ENCODE results near the gene ASXL2.
A peak's percentile ranks its signal among the peaks of the same experiment; 100 is the strongest.

Gene ASXL2

GRCh38 chr2:25787020-25787419, 91.3 kb downstream of the ASXL2 start:
- no peaks in the 10 kb centered on the region for H3K9me3 Mint-ChIP-seq
- no peak for DNase-seq
- no peaks in the 10 kb centered on the region for H3K27me3 Mint-ChIP-seq
- no peak for ATAC-seq (replicated peaks)
- H3K36me3 Mint-ChIP-seq = peaks cover 16 to 46% of the 10 kb centered on the region in 2 donors
- H3K4me3 Mint-ChIP-seq = no peak overlapping the region
- H3K27ac Mint-ChIP-seq = no peak overlapping the region
- no peaks in the 10 kb centered on the region for H3K4me1 Mint-ChIP-seq

- DNase-seq (no peak), ATAC-seq (replicated peaks) (no peak)
- Mint-ChIP-seq H3K4me3 (no peak overlapping the region), H3K9me3 (no peaks in the 10 kb centered on the region), H3K36me3 (peaks cover 7 to 37% of the 10 kb centered on the region in 2 donors), H3K27me3 (no peaks in the 10 kb centered on the region), H3K27ac (no peak overlapping the region), H3K4me1 (no peaks in the 10 kb centered on the region)
Measured at GRCh38 chr2:25784404-25784803, 93.9 kb downstream of the ASXL2 start.

- H3K9me3 Mint-ChIP-seq = no peaks in the 10 kb centered on the region
- ATAC-seq (replicated peaks) (no peak), DNase-seq (no peak)
- H3K4me3 Mint-ChIP-seq = no peak overlapping the region
- H3K4me1 Mint-ChIP-seq = peaks cover 2 to 5% of the 10 kb centered on the region in 2 donors
- H3K27ac Mint-ChIP-seq = no peak overlapping the region
- H3K27me3 Mint-ChIP-seq = no peaks in the 10 kb centered on the region
- peaks cover 16 to 28% of the 10 kb centered on the region in 2 donors for H3K36me3 Mint-ChIP-seq
Measured at GRCh38 chr2:25777077-25777476, 101.2 kb downstream of the ASXL2 start.

- Mint-ChIP-seq H3K27ac (no peak overlapping the region), H3K36me3 (peaks cover 32 to 42% of the 10 kb centered on the region in 2 donors)
Measured at GRCh38 chr2:25772078-25772477, 106.2 kb downstream of the ASXL2 start.

GRCh38 chr2:25763575-25763974, 114.7 kb downstream of the ASXL2 start:
- no peak overlapping the region for H3K4me3 Mint-ChIP-seq
- ATAC-seq (replicated peaks) = no peak
- no peaks in the 10 kb centered on the region for H3K9me3 Mint-ChIP-seq
- no peak for DNase-seq
- peaks cover 34 to 58% of the 10 kb centered on the region in 2 donors for H3K36me3 Mint-ChIP-seq
- H3K27me3 Mint-ChIP-seq = no peaks in the 10 kb centered on the region
- H3K27ac Mint-ChIP-seq = no peak overlapping the region
- no peaks in the 10 kb centered on the region for H3K4me1 Mint-ChIP-seq

More at GRCh38 chr2:25772078-25772477, 106.2 kb downstream of the ASXL2 start:
- ATAC-seq (replicated peaks) (no peak), DNase-seq (no peak)
- no peak overlapping the region for H3K4me3 Mint-ChIP-seq
- no peaks in the 10 kb centered on the region for H3K9me3 Mint-ChIP-seq
- H3K4me1 Mint-ChIP-seq = peaks cover 2 to 5% of the 10 kb centered on the region in 2 donors
- no peaks in the 10 kb centered on the region for H3K27me3 Mint-ChIP-seq

- ATAC-seq (replicated peaks) (no peak), DNase-seq (no peak)
- Mint-ChIP-seq H3K9me3 (no peaks in the 10 kb centered on the region), H3K4me3 (no peak overlapping the region), H3K27me3 (no peaks in the 10 kb centered on the region), H3K36me3 (peaks cover 30 to 57% of the 10 kb centered on the region in 2 donors), H3K27ac (no peak overlapping the region), H3K4me1 (no peaks in the 10 kb centered on the region)
Measured at GRCh38 chr2:25760297-25760696, 118.0 kb downstream of the ASXL2 start.

- Mint-ChIP-seq H3K27me3 (no peaks in the 10 kb centered on the region), H3K4me1 (no peaks in the 10 kb centered on the region), H3K4me3 (no peak overlapping the region), H3K9me3 (no peaks in the 10 kb centered on the region), H3K36me3 (peaks cover 41 to 69% of the 10 kb centered on the region in 2 donors), H3K27ac (no peak overlapping the region)
- ATAC-seq (replicated peaks) (no peak), DNase-seq (no peak)
Measured at GRCh38 chr2:25758348-25758747, 119.9 kb downstream of the ASXL2 start.

GRCh38 chr2:25757906-25758305, 120.4 kb downstream of the ASXL2 start:
- Mint-ChIP-seq H3K4me3 (no peak overlapping the region), H3K27me3 (no peaks in the 10 kb centered on the region), H3K9me3 (no peaks in the 10 kb centered on the region), H3K36me3 (peaks cover 42 to 68% of the 10 kb centered on the region in 2 donors), H3K4me1 (no peaks in the 10 kb centered on the region), H3K27ac (no peak overlapping the region)
- ATAC-seq (replicated peaks) = no peak
- DNase-seq = no peak

GRCh38 chr2:25756536-25756935, 121.8 kb downstream of the ASXL2 start:
- no peak overlapping the region for H3K4me3 Mint-ChIP-seq
- no peak for ATAC-seq (replicated peaks)
- H3K9me3 Mint-ChIP-seq = no peaks in the 10 kb centered on the region
- H3K27ac Mint-ChIP-seq = no peak overlapping the region
- H3K36me3 Mint-ChIP-seq = peaks cover 41 to 66% of the 10 kb centered on the region in 2 donors
- H3K27me3 Mint-ChIP-seq = no peaks in the 10 kb centered on the region
- no peak for DNase-seq
- H3K4me1 Mint-ChIP-seq = no peaks in the 10 kb centered on the region

GRCh38 chr2:25749676-25750075, 128.6 kb downstream of the ASXL2 start:
- no peak for ATAC-seq (replicated peaks)
- DNase-seq = no peak
- H3K4me3 Mint-ChIP-seq = no peak overlapping the region
- no peak overlapping the region for H3K27ac Mint-ChIP-seq
- peaks cover 3 to 4% of the 10 kb centered on the region in 2 donors for H3K4me1 Mint-ChIP-seq
- H3K36me3 Mint-ChIP-seq = peaks cover 41 to 48% of the 10 kb centered on the region in 2 donors
- H3K9me3 Mint-ChIP-seq = no peaks in the 10 kb centered on the region
- no peaks in the 10 kb centered on the region for H3K27me3 Mint-ChIP-seq

GRCh38 chr2:25744055-25744454, 134.2 kb downstream of the ASXL2 start:
- no peak overlapping the region for H3K4me3 Mint-ChIP-seq
- H3K4me1 Mint-ChIP-seq = peaks cover 15 to 28% of the 10 kb centered on the region in 2 donors
- peak overlapping the region; percentile 84 for H3K27ac Mint-ChIP-seq
- H3K27me3 Mint-ChIP-seq = no peaks in the 10 kb centered on the region
- H3K9me3 Mint-ChIP-seq = no peaks in the 10 kb centered on the region
- peaks cover 27 to 53% of the 10 kb centered on the region in 2 donors for H3K36me3 Mint-ChIP-seq
- DNase-seq (no peak), ATAC-seq (replicated peaks) (peak in 1 of 2 donors; percentile 12)

GRCh38 chr2:25743132-25743830, 135.0 kb downstream of the ASXL2 start:
- no peak for DNase-seq
- Mint-ChIP-seq H3K27me3 (no peaks in the 10 kb centered on the region), H3K9me3 (no peaks in the 10 kb centered on the region), H3K27ac (peak overlapping the region; percentile 84), H3K4me1 (peaks cover 15 to 28% of the 10 kb centered on the region in 2 donors), H3K4me3 (peak overlapping the region in 1 of 2 donors; percentile 37), H3K36me3 (peaks cover 29 to 53% of the 10 kb centered on the region in 2 donors)
- peak; percentile 69 to 70 for ATAC-seq (replicated peaks)

- H3K9me3 Mint-ChIP-seq = no peaks in the 10 kb centered on the region
- H3K36me3 Mint-ChIP-seq = peaks cover 25 to 47% of the 10 kb centered on the region in 2 donors
- no peaks in the 10 kb centered on the region for H3K27me3 Mint-ChIP-seq
- H3K27ac Mint-ChIP-seq = no peak overlapping the region
- H3K4me3 Mint-ChIP-seq = no peak overlapping the region
- no peak for DNase-seq
- no peak for ATAC-seq (replicated peaks)
- peaks cover 15 to 28% of the 10 kb centered on the region in 2 donors for H3K4me1 Mint-ChIP-seq
Measured at GRCh38 chr2:25742501-25742900, 135.8 kb downstream of the ASXL2 start.

GRCh38 chr2:25740810-25741381, 137.4 kb downstream of the ASXL2 start:
- Mint-ChIP-seq H3K27ac (no peak overlapping the region), H3K4me3 (no peak overlapping the region), H3K9me3 (no peaks in the 10 kb centered on the region), H3K4me1 (peaks cover 18 to 28% of the 10 kb centered on the region in 2 donors), H3K36me3 (peaks cover 28 to 49% of the 10 kb centered on the region in 2 donors), H3K27me3 (no peaks in the 10 kb centered on the region)
- no peak for DNase-seq
- ATAC-seq (replicated peaks) = no peak

Data from stimulated activated naive B cell treated with anti-CD40 and anti-IgM and Interleukin-4, amounts not matched to agents 10 μg/mL and 1 μg/mL and 100 μg/mL, for 72 hours (primary cell).